Body of pancreas (tissue), 4 donors: ENCODE measurements around the gene MORN2. TPM values are rescaled to one million over a fixed set of nuclear protein-coding genes. Genes with fewer than 3 reads are reported as not detected.

Experiments used
- ATAC-seq: fragments of 150-250 bp; one replicate; pipeline ENCODE4 v1.9.1; 2016
- DNase-seq, 4 donors: peaks; one replicate each; pipeline ENCODE4 v3.0.0-alpha.2; 2019
- H3K27ac ChIP-seq, 4 donors: fragments of 200-600 bp; sonication (generic); 1 replicate in 3 of 4; 2 replicates in 1 of 4; pipeline versions ENCODE4 v1.5.1 to v1.6.1; 2016 to 2019; ENCODE audit warnings: mild to moderate bottlenecking in 1 of 4, mixed read lengths in 1 of 4, moderate library complexity in 1 of 4
- H3K27me3 ChIP-seq, 2 donors: fragments of 200-600 bp; sonication (generic); one replicate each; pipeline ENCODE4 v1.6.0; 2016; ENCODE audit warnings: mild to moderate bottlenecking in 1 of 2
- H3K36me3 ChIP-seq, 2 donors: fragments of 200-600 bp; sonication (generic); replicated peaks in 1 of 2; 2 replicates each; pipeline ENCODE4 v1.5.1; 2016; ENCODE audit warnings: low read depth in 2 of 2; ENCODE audit not compliant: insufficient read depth in 1 of 2
- H3K4me1 ChIP-seq: fragments of 200-600 bp; sonication (generic); one replicate; pipeline ENCODE4 v1.6.0; 2016
- H3K4me3 ChIP-seq, 2 donors: fragments of 200-600 bp; sonication (generic); 1 replicate in 1 of 2; 2 replicates in 1 of 2; pipeline ENCODE4 v1.5.1; 2016 to 2019
- H3K9me3 ChIP-seq, 3 donors: fragments of 200-600 bp; sonication (generic); 1 replicate in 2 of 3; 2 replicates in 1 of 3; pipeline ENCODE4 v1.5.1; 2016
- CTCF ChIP-seq, 7 experiments: fragments of 450-650 bp in 4 of 7; fragments of 200-600 bp in 3 of 7; sonication (generic) in 3 of 7; IDR thresholded peaks; one replicate each; pipeline ENCODE4 v1.5.1; 2016 to 2019; ENCODE audit warnings: antibody characterized with exemption in 7 of 7
- POLR2A ChIP-seq, 3 donors: fragments of 450-650 bp; IDR thresholded peaks; one replicate each; pipeline ENCODE4 v1.6.1; 2016; ENCODE audit warnings: antibody characterized with exemption in 3 of 3, mild to moderate bottlenecking in 2 of 3
- WGBS, 2 donors: methylation state at CpG; one replicate each; pipeline ENCODE4 v1.1.5; 2017; 5-methylcytosine and 5-hydroxymethylcytosine counted together
- intact Hi-C: fragments of 100-400 bp; cut with DNase I; formaldehyde crosslinking; loops from one replicate; pipeline ENCODE4 v1.15.1; 2023
- total RNA-seq, 2 donors: library from RNA; depleted of rRNA; stranded (reverse); fragments of >200 nt; gene quantifications; one replicate each; pipeline ENCODE4 v1.1.0, GENCODE V29; 2016

The MORN2 gene
- total RNA-seq, 2 donors from 2014 or later, result 3.4 to 15.5 TPM

GRCh38 chr2:38830526-38831159 is 45.1 kb upstream of the MORN2 start:
- peaks cover 0 to 2% of the 10 kb centered on the region in 2 donors for H3K36me3 ChIP-seq
- H3K4me3 ChIP-seq, result no peak overlapping the region
- TF ChIP-seq CTCF (IDR thresholded peaks at IDR 0.05) (no peak), POLR2A (IDR thresholded peaks at IDR 0.05) (no peak)
- H3K9me3 ChIP-seq, result no peaks in the 10 kb centered on the region
- ATAC-seq, result no peak
- no peaks in the 10 kb centered on the region for H3K27me3 ChIP-seq
- intact Hi-C loops, result no loop called here
- 88 to 89% methylated on average over 6 of the region's 6 CpGs for WGBS, 2 donors
- H3K27ac ChIP-seq, result peak overlapping the region in 1 of 4 donors; percentile 29
- DNase-seq, result peak in 1 of 4 donors; percentile 13
- no peaks in the 10 kb centered on the region for H3K4me1 ChIP-seq

GRCh38 chr2:38835015-38835601 is 40.7 kb upstream of the MORN2 start:
- H3K4me3 ChIP-seq, result no peak overlapping the region
- no peak for DNase-seq
- TF ChIP-seq CTCF (IDR thresholded peaks at IDR 0.05) (peak in 6 of 7 experiments; percentile 12 to 32 (median 26)), POLR2A (IDR thresholded peaks at IDR 0.05) (no peak)
- intact Hi-C loops, result no loop called here
- ATAC-seq, result no peak
- H3K9me3 ChIP-seq, result no peaks in the 10 kb centered on the region
- no peaks in the 10 kb centered on the region for H3K27me3 ChIP-seq
- peaks cover 0 to 2% of the 10 kb centered on the region in 2 donors for H3K36me3 ChIP-seq
- no peak overlapping the region for H3K27ac ChIP-seq
- no peaks in the 10 kb centered on the region for H3K4me1 ChIP-seq
- WGBS, 2 donors, result 35 to 39% methylated on average over 1 of the region's 1 CpG

- Histone ChIP-seq H3K36me3 (peaks cover 0 to 2% of the 10 kb centered on the region in 2 donors), H3K9me3 (no peaks in the 10 kb centered on the region), H3K4me1 (no peaks in the 10 kb centered on the region), H3K27me3 (no peaks in the 10 kb centered on the region), H3K27ac (no peak overlapping the region), H3K4me3 (no peak overlapping the region)
- intact Hi-C loops, result no loop called here
- TF ChIP-seq POLR2A (IDR thresholded peaks at IDR 0.05), result no peak
- TF ChIP-seq CTCF (IDR thresholded peaks at IDR 0.05), result no peak
- peak in 1 of 4 donors; percentile 35 for DNase-seq
- no peak for ATAC-seq
- 70 to 90% methylated on average over 3 of the region's 3 CpGs for WGBS, 2 donors
These were observed 39.8 kb upstream of the MORN2 start for GRCh38 chr2:38835990-38836389.

- Histone ChIP-seq H3K4me1 (no peaks in the 10 kb centered on the region), H3K36me3 (peaks cover 0 to 2% of the 10 kb centered on the region in 2 donors), H3K4me3 (no peak overlapping the region), H3K27me3 (no peaks in the 10 kb centered on the region), H3K27ac (no peak overlapping the region), H3K9me3 (no peaks in the 10 kb centered on the region)
- ATAC-seq (no peak), DNase-seq (no peak)
- intact Hi-C loops, result no loop called here
- TF ChIP-seq POLR2A (IDR thresholded peaks at IDR 0.05) (no peak), CTCF (IDR thresholded peaks at IDR 0.05) (no peak)
- 88 to 94% methylated on average over 2 of the region's 2 CpGs for WGBS, 2 donors
These were observed 39.0 kb upstream of the MORN2 start for GRCh38 chr2:38836791-38837190.

GRCh38 chr2:38850045-38850444 is 25.7 kb upstream of the MORN2 start:
- peaks cover 0 to 7% of the 10 kb centered on the region in 2 donors for H3K36me3 ChIP-seq
- intact Hi-C loops, result no loop called here
- no peaks in the 10 kb centered on the region for H3K27me3 ChIP-seq
- no peak overlapping the region for H3K27ac ChIP-seq
- 74 to 78% methylated on average over 3 of the region's 3 CpGs for WGBS, 2 donors
- DNase-seq, result no peak
- H3K4me1 ChIP-seq, result no peaks in the 10 kb centered on the region
- no peak overlapping the region for H3K4me3 ChIP-seq
- H3K9me3 ChIP-seq, result no peaks in the 10 kb centered on the region
- ATAC-seq, result no peak
- no peak for TF ChIP-seq POLR2A (IDR thresholded peaks at IDR 0.05)
- no peak for TF ChIP-seq CTCF (IDR thresholded peaks at IDR 0.05)
